Peyer's patch (tissue), 4 donors: ENCODE measurements around the gene CDKAL1. TPM values are rescaled to one million over a fixed set of nuclear protein-coding genes. Genes with fewer than 3 reads are reported as not detected.

Experiments used
- DNase-seq, 3 donors: peaks; one replicate each; pipeline ENCODE4 v3.0.0-alpha.2; 2017 to 2019
- H3K27ac ChIP-seq, 4 donors: fragments of 200-600 bp; sonication (generic); one replicate each; pipeline ENCODE4 v1.5.1; 2016 to 2019
- H3K27me3 ChIP-seq, 2 donors: fragments of 200-600 bp; sonication (generic); one replicate each; pipeline ENCODE4 v1.5.1; 2019
- H3K36me3 ChIP-seq, 3 donors: fragments of 200-600 bp; sonication (generic); one replicate each; pipeline ENCODE4 v1.5.1; 2016 to 2019
- H3K4me1 ChIP-seq, 4 donors: fragments of 200-600 bp; sonication (generic); one replicate each; pipeline ENCODE4 v1.5.1; 2016 to 2019
- H3K4me3 ChIP-seq, 4 donors: fragments of 200-600 bp; sonication (generic); 1 replicate in 3 of 4; 2 replicates in 1 of 4; pipeline ENCODE4 v1.5.1; 2016 to 2019; ENCODE audit warnings: mild to moderate bottlenecking in 1 of 4
- H3K9me3 ChIP-seq, 4 donors: fragments of 200-600 bp; sonication (generic); one replicate each; pipeline ENCODE4 v1.5.1; 2016 to 2019; ENCODE audit warnings: mild to moderate bottlenecking in 1 of 4
- CTCF ChIP-seq, 6 experiments: fragments of 450-650 bp in 4 of 6; fragments of 200-600 bp in 2 of 6; sonication (generic) in 1 of 6; IDR thresholded peaks; one replicate each; pipeline ENCODE4 v1.5.1; 2017 to 2019; ENCODE audit warnings: antibody characterized with exemption in 6 of 6, mild to moderate bottlenecking in 3 of 6, moderate library complexity in 1 of 6
- POLR2A ChIP-seq, 2 donors: fragments of 450-650 bp; IDR thresholded peaks; one replicate each; pipeline ENCODE4 v1.5.1; 2017; ENCODE audit warnings: antibody characterized with exemption in 2 of 2, mild to moderate bottlenecking in 2 of 2, moderate library complexity in 2 of 2
- total RNA-seq, 4 donors: library from RNA; depleted of rRNA; stranded (reverse); fragments of >200 nt; gene quantifications; one replicate each; pipeline ENCODE4 v1.1.0, GENCODE V29; 2016

Gene CDKAL1
- total RNA-seq, 4 donors from 2014 or later: 10.3 to 31.4 (median 11.6) TPM

GRCh38 chr6:20991910-20992309 is 457.7 kb downstream of the CDKAL1 start:
- Histone ChIP-seq H3K36me3 (no peaks in the 10 kb centered on the region), H3K27me3 (no peaks in the 10 kb centered on the region), H3K4me1 (no peaks in the 10 kb centered on the region), H3K27ac (no peak overlapping the region), H3K9me3 (no peaks in the 10 kb centered on the region), H3K4me3 (no peak overlapping the region)
- TF ChIP-seq CTCF (IDR thresholded peaks at IDR 0.05) (no peak), POLR2A (IDR thresholded peaks at IDR 0.05) (no peak)
- no peak for DNase-seq

GRCh38 chr6:20996099-20996498 is 461.8 kb downstream of the CDKAL1 start:
- Histone ChIP-seq H3K4me3 (no peak overlapping the region), H3K4me1 (no peaks in the 10 kb centered on the region), H3K27me3 (no peaks in the 10 kb centered on the region), H3K9me3 (no peaks in the 10 kb centered on the region), H3K27ac (no peak overlapping the region), H3K36me3 (no peaks in the 10 kb centered on the region)
- TF ChIP-seq POLR2A (IDR thresholded peaks at IDR 0.05) (no peak), CTCF (IDR thresholded peaks at IDR 0.05) (no peak)
- DNase-seq: no peak

- Histone ChIP-seq H3K9me3 (no peaks in the 10 kb centered on the region), H3K36me3 (no peaks in the 10 kb centered on the region), H3K4me3 (no peak overlapping the region), H3K27ac (no peak overlapping the region), H3K27me3 (no peaks in the 10 kb centered on the region), H3K4me1 (no peaks in the 10 kb centered on the region)
- no peak for TF ChIP-seq CTCF (IDR thresholded peaks at IDR 0.05)
- no peak for TF ChIP-seq POLR2A (IDR thresholded peaks at IDR 0.05)
- no peak for DNase-seq
These were observed 463.0 kb downstream of the CDKAL1 start for GRCh38 chr6:20997143-20997769.

- Histone ChIP-seq H3K36me3 (no peaks in the 10 kb centered on the region), H3K9me3 (no peaks in the 10 kb centered on the region), H3K27ac (no peak overlapping the region), H3K4me3 (no peak overlapping the region), H3K4me1 (no peaks in the 10 kb centered on the region), H3K27me3 (no peaks in the 10 kb centered on the region)
- DNase-seq: no peak
- TF ChIP-seq POLR2A (IDR thresholded peaks at IDR 0.05) (no peak), CTCF (IDR thresholded peaks at IDR 0.05) (no peak)
These were observed 463.5 kb downstream of the CDKAL1 start for GRCh38 chr6:20997770-20998147.

GRCh38 chr6:20998748-20999448 is 464.6 kb downstream of the CDKAL1 start:
- Histone ChIP-seq H3K36me3 (no peaks in the 10 kb centered on the region), H3K9me3 (no peaks in the 10 kb centered on the region), H3K4me1 (no peaks in the 10 kb centered on the region), H3K4me3 (no peak overlapping the region), H3K27ac (no peak overlapping the region), H3K27me3 (no peaks in the 10 kb centered on the region)
- no peak for TF ChIP-seq CTCF (IDR thresholded peaks at IDR 0.05)
- no peak for TF ChIP-seq POLR2A (IDR thresholded peaks at IDR 0.05)
- no peak for DNase-seq
